HepG2 (cell line): ENCODE measurements around the gene ZNF653. TPM values are rescaled to one million over a fixed set of nuclear protein-coding genes. Genes with fewer than 3 reads are reported as not detected.

Experiments
- BATF2 ChIP-seq: sonication (generic); formaldehyde crosslinking; IDR thresholded peaks from 2 replicates; pipeline ENCODE4 v1.8.0; 2022; ENCODE audit warnings: mild to moderate bottlenecking, missing genetic modification reagents, moderate library complexity
- FLYWCH1 ChIP-seq: sonication (generic); formaldehyde crosslinking; IDR thresholded peaks from 2 replicates; pipeline ENCODE4 v1.8.1; 2023; ENCODE audit warnings: mild to moderate bottlenecking, missing genetic modification reagents
- ISL2 ChIP-seq: sonication (generic); formaldehyde crosslinking; IDR thresholded peaks from 2 replicates; pipeline ENCODE4 v1.5.0; 2020; ENCODE audit warnings: missing genetic modification reagents
- KDM3A ChIP-seq: IDR thresholded peaks from 2 replicates; pipeline ENCODE4 v1.6.1; 2018; ENCODE audit warnings: low read depth, missing compliant biosample characterization
- MAFK ChIP-seq, 2 experiments: IDR thresholded peaks in 1 of 2; conservative IDR thresholded peaks in 1 of 2; 2 replicates each; pipeline ENCODE4 v1.6.1; 2011; ENCODE audit warnings: improper control_type of control experiment in 2 of 2, low read length in 2 of 2
- MBNL3 ChIP-seq: fragments of 250-450 bp; sonication (Bioruptor Pico); conservative IDR thresholded peaks from 2 replicates; pipeline ENCODE4 v1.8.0; 2022; ENCODE audit warnings: mild to moderate bottlenecking, inconsistent platforms
- MED13 ChIP-seq: sonication (generic); formaldehyde crosslinking; IDR thresholded peaks from 2 replicates; pipeline ENCODE4 v1.5.0; 2020; ENCODE audit warnings: missing genetic modification reagents
- NFKBIZ ChIP-seq: IDR thresholded peaks from 2 replicates; pipeline ENCODE4 v1.6.1; 2018; ENCODE audit warnings: missing genetic modification reagents, missing compliant biosample characterization
- RAD21 ChIP-seq: fragments of 450-650 bp; formaldehyde crosslinking; IDR thresholded peaks from 2 replicates; pipeline ENCODE4 v1.5.0; 2020; ENCODE audit warnings: mild to moderate bottlenecking
- RXRA ChIP-seq: sonication (generic); formaldehyde crosslinking; IDR thresholded peaks from 2 replicates; pipeline ENCODE4 v1.5.1; 2020; ENCODE audit warnings: missing genetic modification reagents
- TOE1 ChIP-seq: sonication (generic); formaldehyde crosslinking; IDR thresholded peaks from 2 replicates; pipeline ENCODE4 v1.4.0; 2020; ENCODE audit warnings: mild to moderate bottlenecking, missing genetic modification reagents
- ZMYM2 ChIP-seq: sonication (generic); formaldehyde crosslinking; IDR thresholded peaks from 2 replicates; pipeline ENCODE4 v1.8.0; 2022; ENCODE audit warnings: mild to moderate bottlenecking, missing genetic modification reagents
- ZNF143 ChIP-seq: sonication (generic); formaldehyde crosslinking; IDR thresholded peaks from 2 replicates; pipeline ENCODE4 v1.4.0; 2020; ENCODE audit warnings: missing genetic modification reagents
- ZNF337 ChIP-seq: sonication (generic); formaldehyde crosslinking; IDR thresholded peaks from 2 replicates; pipeline ENCODE4 v1.5.1; 2020; ENCODE audit warnings: missing genetic modification reagents, low read depth, mild to moderate bottlenecking, borderline replicate concordance
- ZNF605 ChIP-seq: sonication (generic); formaldehyde crosslinking; IDR thresholded peaks from 2 replicates; pipeline ENCODE4 v1.8.0; 2022; ENCODE audit warnings: mild to moderate bottlenecking, missing genetic modification reagents
- ZNF720 ChIP-seq: sonication (generic); formaldehyde crosslinking; IDR thresholded peaks from 2 replicates; pipeline ENCODE4 v1.4.0; 2020; ENCODE audit warnings: missing genetic modification reagents
- ZNF878 ChIP-seq: sonication (generic); formaldehyde crosslinking; IDR thresholded peaks from 2 replicates; pipeline ENCODE4 v1.8.1; 2023; ENCODE audit warnings: mild to moderate bottlenecking, missing genetic modification reagents, moderate library complexity
- polyA plus RNA-seq, 8 experiments: library from polyadenylated mRNA; depleted of rRNA in 3 of 8; stranded (reverse) in 7 of 8; unstranded in 1 of 8; fragments of >200 nt; fragmentation: Illumina TruSeq in 4 of 8; extraction: Trizol in 4 of 8; gene quantifications; 2 replicates each; pipeline versions ENCODE4 v1.2.1 to v1.2.3, GENCODE V29; 2011 to 2016; ENCODE audit warnings: low read depth in 4 of 8, missing spikeins in 1 of 8, mixed read lengths in 1 of 8; ENCODE audit not compliant: insufficient read depth in 1 of 8
- total RNA-seq, 5 experiments: library from RNA; depleted of rRNA; stranded (reverse); fragments of >200 nt; fragmentation: Illumina TruSeq; extraction: Trizol; gene quantifications; 2 replicates each; pipeline ENCODE4 v1.2.3, GENCODE V29; 2016; ENCODE audit warnings: low read depth in 1 of 5
- TF ChIP-seq, protein P1 (sequence below): sonication (generic); formaldehyde crosslinking; IDR thresholded peaks from 2 replicates; pipeline ENCODE4 v1.4.0; 2020; ENCODE audit warnings: mild to moderate bottlenecking, missing genetic modification reagents, borderline replicate concordance
- TF ChIP-seq, protein P2 (sequence below): sonication (generic); formaldehyde crosslinking; IDR thresholded peaks from 2 replicates; pipeline ENCODE4 v1.5.0; 2020; ENCODE audit warnings: missing genetic modification reagents
- TF ChIP-seq, protein P3 (sequence below), 2 experiments: IDR thresholded peaks; 2 replicates each; pipeline ENCODE4 v1.6.1; 2011 to 2012; ENCODE audit warnings: low read length in 2 of 2, borderline replicate concordance in 1 of 2, low read depth in 1 of 2, mild to moderate bottlenecking in 1 of 2, moderate library complexity in 1 of 2

ZNF653 gene
- total and polyA plus RNA-seq, 2 of the 13 experiments (the other 11 are each of a cell fraction or from before 2014, with no cell fraction given): 4.7 to 7.1 TPM

DNA sequence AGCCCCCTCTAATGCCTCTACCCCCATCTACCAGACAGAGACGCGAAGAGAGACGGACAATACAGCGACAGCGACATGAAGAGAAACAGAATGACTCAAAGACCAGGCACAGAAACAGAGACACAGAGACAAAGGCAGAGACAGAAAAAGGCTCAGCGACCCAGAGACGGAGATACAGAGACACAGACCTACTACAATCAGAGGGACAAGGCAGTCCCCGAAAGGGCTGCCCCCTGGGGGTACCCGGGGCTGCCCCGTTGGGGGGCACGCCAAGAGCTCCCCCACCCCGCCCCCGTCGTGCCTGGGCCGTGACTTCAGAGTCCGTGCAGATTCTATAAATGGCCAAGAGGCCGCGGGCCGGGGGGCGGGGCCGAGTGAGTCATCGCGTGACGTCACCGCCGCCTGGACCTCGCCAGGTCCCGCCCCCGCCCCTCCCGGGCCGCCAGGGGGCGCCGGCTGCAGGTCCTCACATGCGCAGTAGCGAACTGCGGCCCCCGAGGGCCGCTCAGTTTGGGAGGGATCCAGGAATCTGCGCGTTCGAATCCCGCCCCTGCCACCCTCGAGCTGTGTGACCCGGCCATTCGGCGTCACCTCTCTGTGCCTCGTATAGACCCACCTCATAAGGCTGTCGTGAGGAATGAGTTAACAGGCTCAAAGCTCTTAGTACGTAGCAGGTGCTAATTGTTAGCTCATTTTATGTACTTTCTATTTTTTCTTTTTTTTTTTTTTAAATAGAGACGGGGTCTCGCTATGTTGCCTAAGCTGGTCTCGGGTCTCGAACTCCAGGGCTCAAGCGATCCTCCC lies 30.4 kb upstream of the ZNF653 start (continued):
- TF ChIP-seq, protein P1, sequence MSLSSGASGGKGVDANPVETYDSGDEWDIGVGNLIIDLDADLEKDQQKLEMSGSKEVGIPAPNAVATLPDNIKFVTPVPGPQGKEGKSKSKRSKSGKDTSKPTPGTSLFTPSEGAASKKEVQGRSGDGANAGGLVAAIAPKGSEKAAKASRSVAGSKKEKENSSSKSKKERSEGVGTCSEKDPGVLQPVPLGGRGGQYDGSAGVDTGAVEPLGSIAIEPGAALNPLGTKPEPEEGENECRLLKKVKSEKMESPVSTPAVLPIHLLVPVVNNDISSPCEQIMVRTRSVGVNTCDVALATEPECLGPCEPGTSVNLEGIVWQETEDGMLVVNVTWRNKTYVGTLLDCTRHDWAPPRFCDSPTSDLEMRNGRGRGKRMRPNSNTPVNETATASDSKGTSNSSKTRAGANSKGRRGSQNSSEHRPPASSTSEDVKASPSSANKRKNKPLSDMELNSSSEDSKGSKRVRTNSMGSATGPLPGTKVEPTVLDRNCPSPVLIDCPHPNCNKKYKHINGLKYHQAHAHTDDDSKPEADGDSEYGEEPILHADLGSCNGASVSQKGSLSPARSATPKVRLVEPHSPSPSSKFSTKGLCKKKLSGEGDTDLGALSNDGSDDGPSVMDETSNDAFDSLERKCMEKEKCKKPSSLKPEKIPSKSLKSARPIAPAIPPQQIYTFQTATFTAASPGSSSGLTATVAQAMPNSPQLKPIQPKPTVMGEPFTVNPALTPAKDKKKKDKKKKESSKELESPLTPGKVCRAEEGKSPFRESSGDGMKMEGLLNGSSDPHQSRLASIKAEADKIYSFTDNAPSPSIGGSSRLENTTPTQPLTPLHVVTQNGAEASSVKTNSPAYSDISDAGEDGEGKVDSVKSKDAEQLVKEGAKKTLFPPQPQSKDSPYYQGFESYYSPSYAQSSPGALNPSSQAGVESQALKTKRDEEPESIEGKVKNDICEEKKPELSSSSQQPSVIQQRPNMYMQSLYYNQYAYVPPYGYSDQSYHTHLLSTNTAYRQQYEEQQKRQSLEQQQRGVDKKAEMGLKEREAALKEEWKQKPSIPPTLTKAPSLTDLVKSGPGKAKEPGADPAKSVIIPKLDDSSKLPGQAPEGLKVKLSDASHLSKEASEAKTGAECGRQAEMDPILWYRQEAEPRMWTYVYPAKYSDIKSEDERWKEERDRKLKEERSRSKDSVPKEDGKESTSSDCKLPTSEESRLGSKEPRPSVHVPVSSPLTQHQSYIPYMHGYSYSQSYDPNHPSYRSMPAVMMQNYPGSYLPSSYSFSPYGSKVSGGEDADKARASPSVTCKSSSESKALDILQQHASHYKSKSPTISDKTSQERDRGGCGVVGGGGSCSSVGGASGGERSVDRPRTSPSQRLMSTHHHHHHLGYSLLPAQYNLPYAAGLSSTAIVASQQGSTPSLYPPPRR (CRISPR knock-in tag): no peak
- peak; percentile 80 for TF ChIP-seq RAD21 (CRISPR knock-in tag)
- TF ChIP-seq ZNF337: no peak
- TF ChIP-seq NFKBIZ (CRISPR knock-in tag): peak; percentile 65; the same call in 1 of the 2 replicates
- TF ChIP-seq, protein P2, sequence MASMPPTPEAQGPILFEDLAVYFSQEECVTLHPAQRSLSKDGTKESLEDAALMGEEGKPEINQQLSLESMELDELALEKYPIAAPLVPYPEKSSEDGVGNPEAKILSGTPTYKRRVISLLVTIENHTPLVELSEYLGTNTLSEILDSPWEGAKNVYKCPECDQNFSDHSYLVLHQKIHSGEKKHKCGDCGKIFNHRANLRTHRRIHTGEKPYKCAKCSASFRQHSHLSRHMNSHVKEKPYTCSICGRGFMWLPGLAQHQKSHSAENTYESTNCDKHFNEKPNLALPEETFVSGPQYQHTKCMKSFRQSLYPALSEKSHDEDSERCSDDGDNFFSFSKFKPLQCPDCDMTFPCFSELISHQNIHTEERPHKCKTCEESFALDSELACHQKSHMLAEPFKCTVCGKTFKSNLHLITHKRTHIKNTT (CRISPR knock-in tag): no peak
- TF ChIP-seq MBNL3 (CRISPR knock-in tag): no peak
- TF ChIP-seq RXRA: no peak
- no peak for TF ChIP-seq ZNF878 (CRISPR knock-in tag)
- no peak for TF ChIP-seq ZNF143 (CRISPR knock-in tag)
- TF ChIP-seq, protein P3, sequence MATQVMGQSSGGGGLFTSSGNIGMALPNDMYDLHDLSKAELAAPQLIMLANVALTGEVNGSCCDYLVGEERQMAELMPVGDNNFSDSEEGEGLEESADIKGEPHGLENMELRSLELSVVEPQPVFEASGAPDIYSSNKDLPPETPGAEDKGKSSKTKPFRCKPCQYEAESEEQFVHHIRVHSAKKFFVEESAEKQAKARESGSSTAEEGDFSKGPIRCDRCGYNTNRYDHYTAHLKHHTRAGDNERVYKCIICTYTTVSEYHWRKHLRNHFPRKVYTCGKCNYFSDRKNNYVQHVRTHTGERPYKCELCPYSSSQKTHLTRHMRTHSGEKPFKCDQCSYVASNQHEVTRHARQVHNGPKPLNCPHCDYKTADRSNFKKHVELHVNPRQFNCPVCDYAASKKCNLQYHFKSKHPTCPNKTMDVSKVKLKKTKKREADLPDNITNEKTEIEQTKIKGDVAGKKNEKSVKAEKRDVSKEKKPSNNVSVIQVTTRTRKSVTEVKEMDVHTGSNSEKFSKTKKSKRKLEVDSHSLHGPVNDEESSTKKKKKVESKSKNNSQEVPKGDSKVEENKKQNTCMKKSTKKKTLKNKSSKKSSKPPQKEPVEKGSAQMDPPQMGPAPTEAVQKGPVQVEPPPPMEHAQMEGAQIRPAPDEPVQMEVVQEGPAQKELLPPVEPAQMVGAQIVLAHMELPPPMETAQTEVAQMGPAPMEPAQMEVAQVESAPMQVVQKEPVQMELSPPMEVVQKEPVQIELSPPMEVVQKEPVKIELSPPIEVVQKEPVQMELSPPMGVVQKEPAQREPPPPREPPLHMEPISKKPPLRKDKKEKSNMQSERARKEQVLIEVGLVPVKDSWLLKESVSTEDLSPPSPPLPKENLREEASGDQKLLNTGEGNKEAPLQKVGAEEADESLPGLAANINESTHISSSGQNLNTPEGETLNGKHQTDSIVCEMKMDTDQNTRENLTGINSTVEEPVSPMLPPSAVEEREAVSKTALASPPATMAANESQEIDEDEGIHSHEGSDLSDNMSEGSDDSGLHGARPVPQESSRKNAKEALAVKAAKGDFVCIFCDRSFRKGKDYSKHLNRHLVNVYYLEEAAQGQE (IDR thresholded peaks at IDR 0.05; ENCODE audit: borderline replicate concordance in 1 of 2, low read depth in 1 of 2, low read length in 2 of 2): 0 out of 4 replicates have a peak, but pooled peaks of 1 of the 2 experiments have one; percentile 20
- TF ChIP-seq ISL2 (CRISPR knock-in tag): 0 out of 2 replicates have a peak, but pooled peaks have one; percentile 19
- TF ChIP-seq ZNF605: no peak
- no peak for TF ChIP-seq ZNF720 (CRISPR knock-in tag)
- TF ChIP-seq MED13 (CRISPR knock-in tag): no peak
- peak; percentile 98 for TF ChIP-seq ZMYM2
- TF ChIP-seq KDM3A (CRISPR knock-in tag): no peak
- no peak for TF ChIP-seq TOE1
- TF ChIP-seq BATF2 (CRISPR knock-in tag): no peak
- no peak for TF ChIP-seq MAFK (conservative IDR thresholded peaks at IDR 0.05 in 1 of 2, IDR thresholded peaks at IDR 0.05 in 1 of 2; ENCODE audit: low read length in 2 of 2)
- TF ChIP-seq FLYWCH1 (CRISPR knock-in tag): no peak
